ENCODE results near the gene IFT52. TPM values are rescaled to one million over a fixed set of nuclear protein-coding genes. Genes with fewer than 3 reads are reported as not detected.

The IFT52 gene
- total RNA-seq, 1 donor from 2014 or later, result 44.7 TPM

- Mint-ChIP-seq H3K27ac (no peak overlapping the region), H3K9me3 (no peaks in the 10 kb centered on the region), H3K4me3 (no peak overlapping the region), H3K36me3 (peaks cover 6% of the 10 kb centered on the region), H3K27me3 (ENCODE audit: low read depth) (no peaks in the 10 kb centered on the region), H3K4me1 (no peaks in the 10 kb centered on the region)
- DNase-seq (ENCODE audit: low spot score in 2 of 2, unreplicated experiment in 2 of 2), result no peak
- no peak for TF ChIP-seq CTCF (IDR thresholded peaks at IDR 0.05; ENCODE audit: unreplicated experiment)
These were observed 90.2 kb downstream of the IFT52 start for GRCh38 chr20:43680981-43681380.

- no peaks in the 10 kb centered on the region for H3K4me1 Mint-ChIP-seq
- no peaks in the 10 kb centered on the region for H3K9me3 Mint-ChIP-seq
- no peak for DNase-seq (ENCODE audit: low spot score in 2 of 2, unreplicated experiment in 2 of 2)
- peaks cover 4% of the 10 kb centered on the region for H3K36me3 Mint-ChIP-seq
- TF ChIP-seq CTCF (IDR thresholded peaks at IDR 0.05; ENCODE audit: unreplicated experiment), result no peak
- no peaks in the 10 kb centered on the region for H3K27me3 Mint-ChIP-seq (ENCODE audit: low read depth)
- no peak overlapping the region for H3K27ac Mint-ChIP-seq
- no peak overlapping the region for H3K4me3 Mint-ChIP-seq
These were observed 90.8 kb downstream of the IFT52 start for GRCh38 chr20:43681468-43681942.

GRCh38 chr20:43681991-43682410 is 91.3 kb downstream of the IFT52 start:
- Mint-ChIP-seq H3K36me3 (peaks cover 3% of the 10 kb centered on the region), H3K9me3 (no peaks in the 10 kb centered on the region), H3K27me3 (ENCODE audit: low read depth) (no peaks in the 10 kb centered on the region), H3K27ac (no peak overlapping the region), H3K4me1 (no peaks in the 10 kb centered on the region), H3K4me3 (no peak overlapping the region)
- TF ChIP-seq CTCF (IDR thresholded peaks at IDR 0.05; ENCODE audit: unreplicated experiment), result no peak
- DNase-seq (ENCODE audit: low spot score in 2 of 2, unreplicated experiment in 2 of 2), result no peak

GRCh38 chr20:43682446-43682845 is 91.7 kb downstream of the IFT52 start:
- Mint-ChIP-seq H3K4me3 (no peak overlapping the region), H3K27ac (no peak overlapping the region), H3K4me1 (no peaks in the 10 kb centered on the region), H3K9me3 (no peaks in the 10 kb centered on the region), H3K36me3 (no peaks in the 10 kb centered on the region), H3K27me3 (ENCODE audit: low read depth) (no peaks in the 10 kb centered on the region)
- DNase-seq (ENCODE audit: low spot score in 2 of 2, unreplicated experiment in 2 of 2), result no peak
- no peak for TF ChIP-seq CTCF (IDR thresholded peaks at IDR 0.05; ENCODE audit: unreplicated experiment)

- no peaks in the 10 kb centered on the region for H3K4me1 Mint-ChIP-seq
- no peaks in the 10 kb centered on the region for H3K27me3 Mint-ChIP-seq (ENCODE audit: low read depth)
- H3K36me3 Mint-ChIP-seq, result no peaks in the 10 kb centered on the region
- DNase-seq (ENCODE audit: low spot score in 2 of 2, unreplicated experiment in 2 of 2), result no peak
- peak overlapping the region; percentile 6 for H3K27ac Mint-ChIP-seq
- H3K4me3 Mint-ChIP-seq, result no peak overlapping the region
- no peak for TF ChIP-seq CTCF (IDR thresholded peaks at IDR 0.05; ENCODE audit: unreplicated experiment)
- H3K9me3 Mint-ChIP-seq, result no peaks in the 10 kb centered on the region
These were observed 96.1 kb downstream of the IFT52 start for GRCh38 chr20:43686820-43687219.

GRCh38 chr20:43689165-43689564 is 98.4 kb downstream of the IFT52 start:
- DNase-seq (ENCODE audit: low spot score in 2 of 2, unreplicated experiment in 2 of 2), result no peak
- Mint-ChIP-seq H3K9me3 (no peaks in the 10 kb centered on the region), H3K4me3 (no peak overlapping the region), H3K27ac (no peak overlapping the region), H3K27me3 (ENCODE audit: low read depth) (no peaks in the 10 kb centered on the region), H3K36me3 (no peaks in the 10 kb centered on the region), H3K4me1 (no peaks in the 10 kb centered on the region)
- TF ChIP-seq CTCF (IDR thresholded peaks at IDR 0.05; ENCODE audit: unreplicated experiment), result no peak
